GM19043 (cell line): ENCODE data around the gene SASH1.

Source experiments
- ATAC-seq: cut with Tn5 transposase; IDR thresholded peaks from one replicate; pipeline ENCODE4 v1.9.1; 2021; ENCODE audit warnings: low read depth; ENCODE audit not compliant: unreplicated experiment

The SASH1 gene

GRCh38 chr6:148342350-148343046, at the start of gene SASH1:
Gene SASH1 (plus strand): TSS chr6:148342838. CDS start chr6:148343068, 230 bp downstream.
- ATAC-seq: peak; percentile 70

- ATAC-seq: no peak
These were observed 49.2 kb upstream of the SASH1 start for GRCh38 chr6:148293181-148293995.

GRCh38 chr6:148294059-148294458, 48.6 kb upstream of the SASH1 start:
- ATAC-seq: no peak

GRCh38 chr6:148295261-148295887, 47.3 kb upstream of the SASH1 start:
- ATAC-seq: no peak

GRCh38 chr6:148296771-148297170, 45.9 kb upstream of the SASH1 start:
- no peak for ATAC-seq

- no peak for ATAC-seq
These were observed 44.0 kb upstream of the SASH1 start for GRCh38 chr6:148298683-148299082.

- ATAC-seq: no peak
These were observed 39.0 kb upstream of the SASH1 start for GRCh38 chr6:148303616-148304015.

- no peak for ATAC-seq
These were observed 37.7 kb upstream of the SASH1 start for GRCh38 chr6:148304976-148305375.

- ATAC-seq: no peak
These were observed 36.4 kb upstream of the SASH1 start for GRCh38 chr6:148306286-148306685.

GRCh38 chr6:148307405-148307804, 35.2 kb upstream of the SASH1 start:
- ATAC-seq: no peak

- no peak for ATAC-seq
These were observed 33.3 kb upstream of the SASH1 start for GRCh38 chr6:148309301-148309700.

GRCh38 chr6:148311966-148312669, 30.5 kb upstream of the SASH1 start:
- ATAC-seq: no peak

GRCh38 chr6:148313488-148313887, 29.1 kb upstream of the SASH1 start:
- ATAC-seq: no peak

- ATAC-seq: no peak
These were observed 26.3 kb upstream of the SASH1 start for GRCh38 chr6:148316308-148316707.

GRCh38 chr6:148317051-148317450, 25.6 kb upstream of the SASH1 start:
- no peak for ATAC-seq

- ATAC-seq: no peak
These were observed 24.9 kb upstream of the SASH1 start for GRCh38 chr6:148317739-148318138.

GRCh38 chr6:148322704-148323103, 19.9 kb upstream of the SASH1 start:
- ATAC-seq: no peak

GRCh38 chr6:148323344-148323743, 19.3 kb upstream of the SASH1 start:
- no peak for ATAC-seq

- ATAC-seq: no peak
These were observed 18.2 kb upstream of the SASH1 start for GRCh38 chr6:148324297-148324985.

- no peak for ATAC-seq
These were observed 17.1 kb upstream of the SASH1 start for GRCh38 chr6:148325316-148326068.
